Loucy (cell line): Measurements from ENCODE around the gene FKBP6.
"Not testable (repeated sequence)": the region's sequence is repeated elsewhere in the genome, so short reads cannot be mapped to it uniquely, and the experiment has no call there.

Experiments
- H2AFZ ChIP-seq: fragments of 200-600 bp; sonication (generic); 2 replicates; pipeline ENCODE4 v1.6.0; 2016; ENCODE audit warnings: antibody characterized with exemption, mild to moderate bottlenecking, low read length, moderate library complexity
- H3F3A ChIP-seq: fragments of 200-600 bp; 2 replicates; pipeline ENCODE4 v1.6.0; 2016; ENCODE audit warnings: antibody characterized with exemption, low read depth, mild to moderate bottlenecking
- H3K27me3 ChIP-seq: fragments of 200-600 bp; sonication (generic); 2 replicates; pipeline ENCODE4 v1.6.1; 2014; ENCODE audit warnings: low read length, mild to moderate bottlenecking; ENCODE audit not compliant: insufficient read depth, poor library complexity, severe bottlenecking
- H3K36me3 ChIP-seq: fragments of 200-600 bp; sonication (generic); 2 replicates; pipeline ENCODE4 v1.6.1; 2016; ENCODE audit warnings: low read length; ENCODE audit not compliant: insufficient read depth
- H3K4me1 ChIP-seq: fragments of 200-600 bp; sonication (generic); 2 replicates; pipeline ENCODE4 v1.5.1; 2014; ENCODE audit warnings: low read length, mild to moderate bottlenecking; ENCODE audit not compliant: insufficient read depth, poor library complexity, severe bottlenecking
- H3K4me2 ChIP-seq: fragments of 200-600 bp; sonication (generic); 2 replicates; pipeline ENCODE4 v1.6.0; 2014; ENCODE audit warnings: antibody characterized with exemption, low read length, low read depth, mild to moderate bottlenecking; ENCODE audit not compliant: poor library complexity, severe bottlenecking
- H3K4me3 ChIP-seq: fragments of 200-600 bp; sonication (generic); 2 replicates; pipeline ENCODE4 v1.5.1; 2014; ENCODE audit warnings: low read length, mild to moderate bottlenecking, mixed read lengths; ENCODE audit not compliant: poor library complexity, severe bottlenecking
- H3K79me2 ChIP-seq: fragments of 200-600 bp; sonication (generic); 2 replicates; pipeline ENCODE4 v1.6.1; 2014; ENCODE audit warnings: low read length; ENCODE audit not compliant: insufficient read depth
- H3K9ac ChIP-seq: fragments of 200-600 bp; sonication (generic); 2 replicates; pipeline ENCODE4 v1.6.0; 2014; ENCODE audit warnings: mild to moderate bottlenecking, low read depth, low read length, moderate library complexity; ENCODE audit not compliant: poor library complexity, severe bottlenecking
- H3K9me2 ChIP-seq: fragments of 200-600 bp; sonication (generic); replicated peaks from 2 replicates; pipeline ENCODE4 v1.6.1; 2016; ENCODE audit warnings: low read depth, low read length, mixed read lengths
- H3K9me3 ChIP-seq: fragments of 200-600 bp; sonication (generic); 2 replicates; pipeline ENCODE4 v1.6.1; 2014; ENCODE audit warnings: mild to moderate bottlenecking, antibody characterized with exemption, low read length, low read depth; ENCODE audit not compliant: insufficient read depth
- H4K20me1 ChIP-seq: fragments of 200-600 bp; sonication (generic); 2 replicates; pipeline ENCODE4 v1.6.0; 2014; ENCODE audit warnings: antibody characterized with exemption, low read length, mild to moderate bottlenecking; ENCODE audit not compliant: insufficient read depth, poor library complexity, severe bottlenecking
- CTCF ChIP-seq: fragments of 200-600 bp; sonication (generic); conservative IDR thresholded peaks from 2 replicates; pipeline ENCODE4 v1.5.1; 2014; ENCODE audit warnings: mild to moderate bottlenecking, antibody characterized with exemption, low read length
- EZH2phosphoT487 ChIP-seq: fragments of 200-600 bp; IDR thresholded peaks from 2 replicates; pipeline ENCODE4 v1.6.1; 2018; ENCODE audit warnings: antibody characterized with exemption, mild to moderate bottlenecking, moderate library complexity, borderline replicate concordance

Gene FKBP6

GRCh38 chr7:73397521-73398281, 69.7 kb downstream of the FKBP6 start:
- Histone ChIP-seq H4K20me1 (no peaks in the 10 kb centered on the region), H3K79me2 (no peaks in the 10 kb centered on the region), H3K4me2 (no peak overlapping the region), H3K9ac (no peak overlapping the region), H3K27me3 (no peaks in the 10 kb centered on the region), H3K4me3 (no peak overlapping the region), H3K36me3 (no peaks in the 10 kb centered on the region), H3K9me3 (no peaks in the 10 kb centered on the region), H3F3A (no peaks in the 10 kb centered on the region), H3K4me1 (no peaks in the 10 kb centered on the region), H2AFZ (no peak overlapping the region; the same call in 1 of the 2 replicates), H3K9me2 (no peaks in the 10 kb centered on the region)
- TF ChIP-seq CTCF (no peak), EZH2phosphoT487 (no peak)

GRCh38 chr7:73399185-73400050, 71.5 kb downstream of the FKBP6 start:
- not testable (repeated sequence) for H2AFZ ChIP-seq, H3K9ac ChIP-seq, H3K4me3 ChIP-seq, H3K36me3 ChIP-seq, H3K27me3 ChIP-seq, H3K4me1 ChIP-seq, H3K79me2 ChIP-seq, H3K9me2 ChIP-seq, H3K4me2 ChIP-seq, H3K9me3 ChIP-seq, H4K20me1 ChIP-seq, H3F3A ChIP-seq

- H3K79me2 ChIP-seq, H3K4me1 ChIP-seq, H3K9me3 ChIP-seq, H3K9me2 ChIP-seq, H3K4me2 ChIP-seq, H3K4me3 ChIP-seq, H3K27me3 ChIP-seq, H3K9ac ChIP-seq, H3K36me3 ChIP-seq, H4K20me1 ChIP-seq, H3F3A ChIP-seq, H2AFZ ChIP-seq: not testable (repeated sequence)
Measured at GRCh38 chr7:73404860-73405259, 76.9 kb downstream of the FKBP6 start.
